KMS-11 (cell line): Measurements from ENCODE around the gene MAML2.

Experiments
- H2AFZ ChIP-seq: fragments of 200-600 bp; sonication (generic); 2 replicates; pipeline ENCODE4 v1.6.1; 2016; ENCODE audit warnings: antibody characterized with exemption, mixed run types, low read depth
- H3K27ac ChIP-seq: fragments of 200-600 bp; sonication (generic); 2 replicates; pipeline ENCODE4 v1.6.1; 2016; ENCODE audit warnings: mild to moderate bottlenecking, mixed run types
- H3K27me3 ChIP-seq: fragments of 200-600 bp; sonication (generic); 2 replicates; pipeline ENCODE4 v1.6.1; 2017; ENCODE audit warnings: mild to moderate bottlenecking, low read depth, mixed run types, moderate library complexity; ENCODE audit not compliant: insufficient read depth
- H3K36me3 ChIP-seq: fragments of 200-600 bp; sonication (generic); 2 replicates; pipeline ENCODE4 v1.6.1; 2017; ENCODE audit warnings: mild to moderate bottlenecking, mixed run types; ENCODE audit not compliant: insufficient read depth
- H3K4me1 ChIP-seq: fragments of 200-600 bp; sonication (generic); 2 replicates; pipeline ENCODE4 v1.6.1; 2016; ENCODE audit warnings: mild to moderate bottlenecking, low read depth, mixed run types; ENCODE audit not compliant: poor library complexity, severe bottlenecking
- H3K4me2 ChIP-seq: fragments of 200-600 bp; sonication (generic); 2 replicates; pipeline ENCODE4 v1.7.0; 2016; ENCODE audit warnings: mild to moderate bottlenecking, mixed run types
- H3K4me3 ChIP-seq: fragments of 200-600 bp; sonication (generic); IDR thresholded peaks from 2 replicates; pipeline ENCODE4 v1.6.1; 2017; ENCODE audit warnings: low read depth, low read length, mixed read lengths; ENCODE audit not compliant: insufficient read depth
- H3K79me2 ChIP-seq: fragments of 200-600 bp; sonication (generic); 2 replicates; pipeline ENCODE4 v1.6.1; 2016; ENCODE audit warnings: low read depth, mixed run types; ENCODE audit not compliant: insufficient read depth
- H3K9ac ChIP-seq: fragments of 200-600 bp; sonication (generic); 2 replicates; pipeline ENCODE4 v1.6.1; 2016; ENCODE audit warnings: mild to moderate bottlenecking, mixed run types
- H4K20me1 ChIP-seq: fragments of 200-600 bp; sonication (generic); 2 replicates; pipeline ENCODE4 v1.6.1; 2016; ENCODE audit warnings: mild to moderate bottlenecking, mixed run types; ENCODE audit not compliant: insufficient read depth
- CTCF ChIP-seq: fragments of 200-600 bp; sonication (generic); conservative IDR thresholded peaks from 2 replicates; pipeline ENCODE4 v1.6.1; 2017; ENCODE audit warnings: low read depth, mild to moderate bottlenecking, antibody characterized with exemption, low read length, moderate library complexity, mixed read lengths

Gene MAML2

DNA sequence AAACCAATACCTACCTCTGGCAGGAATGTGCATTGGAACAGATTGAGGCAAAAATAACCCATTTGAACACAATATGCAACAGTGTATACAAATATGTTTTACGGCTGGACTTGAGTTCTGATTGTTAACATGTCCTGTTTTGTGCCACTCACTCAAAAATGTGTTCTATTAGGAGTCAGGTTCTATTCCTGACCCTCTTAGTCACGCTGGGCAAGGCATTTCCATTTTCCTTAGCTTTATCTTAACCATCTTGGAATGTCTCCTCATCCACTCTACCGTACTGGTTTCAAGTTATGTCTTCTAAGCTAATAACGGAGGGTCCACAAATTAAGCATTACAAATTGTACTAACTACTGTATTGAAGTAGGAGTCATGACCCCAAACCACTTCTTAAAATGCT is 78.6 kb downstream of the MAML2 start:
- H3K4me2 ChIP-seq: no peak overlapping the region
- no peaks in the 10 kb centered on the region for H3K27me3 ChIP-seq
- H4K20me1 ChIP-seq: no peaks in the 10 kb centered on the region
- no peaks in the 10 kb centered on the region for H3K36me3 ChIP-seq
- no peak overlapping the region for H2AFZ ChIP-seq
- no peaks in the 10 kb centered on the region for H3K79me2 ChIP-seq
- no peak overlapping the region for H3K4me3 ChIP-seq
- H3K4me1 ChIP-seq: peaks cover 27% of the 10 kb centered on the region
- no peak overlapping the region for H3K9ac ChIP-seq
- H3K27ac ChIP-seq: no peak overlapping the region
- TF ChIP-seq CTCF: no peak

- peaks cover 30% of the 10 kb centered on the region for H3K4me1 ChIP-seq
- H3K4me2 ChIP-seq: no peak overlapping the region
- H4K20me1 ChIP-seq: no peaks in the 10 kb centered on the region
- TF ChIP-seq CTCF: no peak
- H3K27ac ChIP-seq: no peak overlapping the region
- H3K27me3 ChIP-seq: no peaks in the 10 kb centered on the region
- no peaks in the 10 kb centered on the region for H3K36me3 ChIP-seq
- no peak overlapping the region for H3K9ac ChIP-seq
- no peaks in the 10 kb centered on the region for H3K79me2 ChIP-seq
- H3K4me3 ChIP-seq: no peak overlapping the region
- H2AFZ ChIP-seq: no peak overlapping the region
Measured at GRCh38 chr11:96263238-96263763, 79.7 kb downstream of the MAML2 start.

GRCh38 chr11:96260532-96260931 is 82.5 kb downstream of the MAML2 start:
- H3K4me1 ChIP-seq: peaks cover 25% of the 10 kb centered on the region
- H3K36me3 ChIP-seq: no peaks in the 10 kb centered on the region
- no peaks in the 10 kb centered on the region for H4K20me1 ChIP-seq
- no peaks in the 10 kb centered on the region for H3K79me2 ChIP-seq
- no peak overlapping the region for H3K9ac ChIP-seq
- H3K27me3 ChIP-seq: no peaks in the 10 kb centered on the region
- H3K27ac ChIP-seq: no peak overlapping the region
- H3K4me3 ChIP-seq: no peak overlapping the region
- TF ChIP-seq CTCF: no peak
- no peak overlapping the region for H2AFZ ChIP-seq
- no peak overlapping the region for H3K4me2 ChIP-seq

- H3K27me3 ChIP-seq: no peaks in the 10 kb centered on the region
- no peaks in the 10 kb centered on the region for H3K79me2 ChIP-seq
- H3K36me3 ChIP-seq: no peaks in the 10 kb centered on the region
- H3K27ac ChIP-seq: no peak overlapping the region
- H3K4me2 ChIP-seq: no peak overlapping the region
- no peak overlapping the region for H2AFZ ChIP-seq
- no peak overlapping the region for H3K9ac ChIP-seq
- no peaks in the 10 kb centered on the region for H4K20me1 ChIP-seq
- H3K4me3 ChIP-seq: no peak overlapping the region
- H3K4me1 ChIP-seq: peaks cover 25% of the 10 kb centered on the region
- TF ChIP-seq CTCF: no peak
Measured at GRCh38 chr11:96260067-96260511, 82.9 kb downstream of the MAML2 start.
